ENCODE data around the gene PDZD4. TPM values are rescaled to one million over a fixed set of nuclear protein-coding genes. Genes with fewer than 3 reads are reported as not detected.

PDZD4 gene
- total RNA-seq, 1 experiment from 2014 or later, result 4.0 TPM

- DNase-seq (ENCODE audit: low spot score), result no peak
These were observed 45.9 kb downstream of the PDZD4 start for GRCh38 chrX:153784325-153784967.

GRCh38 chrX:153783378-153784013, 46.8 kb downstream of the PDZD4 start:
- DNase-seq (ENCODE audit: low spot score), result no peak

GRCh38 chrX:153782871-153783270, 47.5 kb downstream of the PDZD4 start:
- no peak for DNase-seq (ENCODE audit: low spot score)

GRCh38 chrX:153782313-153782712, 48.0 kb downstream of the PDZD4 start:
- DNase-seq (ENCODE audit: low spot score), result no peak

- DNase-seq (ENCODE audit: low spot score), result no peak
These were observed 48.8 kb downstream of the PDZD4 start for GRCh38 chrX:153781428-153782047.

GRCh38 chrX:153780678-153781427, 49.5 kb downstream of the PDZD4 start, which contains the start of gene SRPK3:
TSS of gene SRPK3 (plus strand) at chrX:153781041. CDS start at chrX:153781087, 46 bp downstream.
- DNase-seq (ENCODE audit: low spot score), result no peak

- no peak for DNase-seq (ENCODE audit: low spot score)
These were observed 50.3 kb downstream of the PDZD4 start for GRCh38 chrX:153779891-153780677.

- DNase-seq (ENCODE audit: low spot score), result no peak
These were observed 51.7 kb downstream of the PDZD4 start for GRCh38 chrX:153778684-153779101.

GRCh38 chrX:153778181-153778580, 52.2 kb downstream of the PDZD4 start:
- no peak for DNase-seq (ENCODE audit: low spot score)

- no peak for DNase-seq (ENCODE audit: low spot score)
These were observed 52.9 kb downstream of the PDZD4 start for GRCh38 chrX:153777261-153778090.

GRCh38 chrX:153776611-153777045, 53.7 kb downstream of the PDZD4 start:
- DNase-seq (ENCODE audit: low spot score), result no peak

- no peak for DNase-seq (ENCODE audit: low spot score)
These were observed 54.2 kb downstream of the PDZD4 start for GRCh38 chrX:153776120-153776599.

- DNase-seq (ENCODE audit: low spot score), result no peak
These were observed 54.8 kb downstream of the PDZD4 start for GRCh38 chrX:153775293-153776119.

- DNase-seq (ENCODE audit: low spot score), result no peak
These were observed 55.6 kb downstream of the PDZD4 start for GRCh38 chrX:153774576-153775292.

- no peak for DNase-seq (ENCODE audit: low spot score)
These were observed 56.4 kb downstream of the PDZD4 start for GRCh38 chrX:153773741-153774575.

- no peak for DNase-seq (ENCODE audit: low spot score)
These were observed 57.1 kb downstream of the PDZD4 start for GRCh38 chrX:153773218-153773611.

- no peak for DNase-seq (ENCODE audit: low spot score)
These were observed 57.8 kb downstream of the PDZD4 start for GRCh38 chrX:153772316-153773217.
